ENCODE measurements around the gene LIM2.
A peak's percentile ranks its signal among the peaks of the same experiment; 100 is the strongest.

The LIM2 gene

GRCh38 chr19:51339687-51340656 lies 47.8 kb downstream of the LIM2 start:
- peak; percentile 68 for DNase-seq

- peak; percentile 76 for DNase-seq
Measured at GRCh38 chr19:51339313-51339686, 48.5 kb downstream of the LIM2 start.

DNA sequence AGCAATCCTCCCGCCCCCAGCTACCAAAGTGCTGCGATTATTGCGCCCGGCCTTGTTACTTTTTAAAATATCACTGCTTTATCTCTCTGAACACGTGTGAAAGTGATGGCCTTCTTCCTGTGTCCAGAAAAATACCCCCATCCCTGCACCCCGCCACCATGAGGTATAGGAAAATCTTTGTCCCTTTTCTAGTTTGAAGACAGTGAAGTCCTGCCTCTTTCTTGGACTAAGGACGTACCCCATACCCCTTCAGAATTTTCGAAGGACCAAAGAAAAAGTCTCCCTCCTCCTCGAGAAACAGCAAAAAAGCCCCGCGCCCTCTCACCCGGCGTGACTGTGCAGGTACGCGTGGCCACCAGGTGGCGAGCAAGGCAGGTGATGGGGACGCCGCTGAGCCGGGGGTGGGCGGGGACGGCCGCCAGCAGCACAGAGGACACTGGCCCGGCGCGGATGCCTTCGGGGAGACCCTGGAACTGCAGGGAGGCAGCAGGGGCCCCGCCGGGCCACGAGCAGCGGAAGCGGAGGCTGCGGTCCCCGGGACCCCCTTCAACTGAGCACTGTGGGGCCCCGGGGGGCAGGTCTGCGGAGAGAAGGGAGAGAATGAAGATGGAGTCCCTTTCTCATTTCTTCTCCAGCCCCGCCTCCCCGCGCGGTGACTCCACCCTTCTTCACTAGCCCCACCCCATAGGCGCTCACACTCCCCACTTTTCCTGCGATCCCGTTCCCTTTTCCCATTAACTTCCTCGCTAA lies 49.0 kb downstream of the LIM2 start:
- DNase-seq: peak; percentile 98

DNA sequence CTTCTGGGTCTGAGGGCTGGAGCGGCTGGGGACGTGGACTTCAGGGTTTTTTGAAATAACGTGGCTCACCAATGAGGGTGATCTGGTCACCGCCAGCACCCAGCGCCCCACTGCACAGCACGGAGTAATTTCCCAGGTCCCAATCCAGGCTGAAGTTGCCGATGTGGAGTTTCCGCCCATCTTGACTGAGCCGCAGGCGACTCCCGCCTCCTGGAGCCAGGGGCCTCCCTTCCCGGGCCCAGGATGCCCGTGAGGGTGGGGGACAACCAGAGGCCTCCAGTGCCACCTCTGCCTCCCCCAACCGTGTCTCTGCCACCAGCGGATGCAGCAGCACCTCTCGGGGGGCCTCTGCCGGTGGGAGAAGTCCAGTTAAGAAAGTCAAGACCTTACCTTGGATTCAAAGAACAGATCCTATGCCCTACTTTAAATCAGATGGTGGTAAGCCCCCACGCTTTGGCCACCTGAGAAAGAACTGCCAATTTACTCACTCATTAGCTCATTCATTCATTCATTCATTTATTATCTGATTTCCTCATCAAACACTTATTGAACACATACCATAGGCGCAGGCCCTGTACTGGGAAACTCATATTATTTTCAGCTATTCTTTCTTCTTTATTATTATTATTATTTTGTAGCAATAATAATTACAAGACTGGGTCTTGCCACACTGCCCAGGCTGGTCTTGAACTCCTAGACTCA lies 49.8 kb downstream of the LIM2 start:
- DNase-seq: no peak

DNA sequence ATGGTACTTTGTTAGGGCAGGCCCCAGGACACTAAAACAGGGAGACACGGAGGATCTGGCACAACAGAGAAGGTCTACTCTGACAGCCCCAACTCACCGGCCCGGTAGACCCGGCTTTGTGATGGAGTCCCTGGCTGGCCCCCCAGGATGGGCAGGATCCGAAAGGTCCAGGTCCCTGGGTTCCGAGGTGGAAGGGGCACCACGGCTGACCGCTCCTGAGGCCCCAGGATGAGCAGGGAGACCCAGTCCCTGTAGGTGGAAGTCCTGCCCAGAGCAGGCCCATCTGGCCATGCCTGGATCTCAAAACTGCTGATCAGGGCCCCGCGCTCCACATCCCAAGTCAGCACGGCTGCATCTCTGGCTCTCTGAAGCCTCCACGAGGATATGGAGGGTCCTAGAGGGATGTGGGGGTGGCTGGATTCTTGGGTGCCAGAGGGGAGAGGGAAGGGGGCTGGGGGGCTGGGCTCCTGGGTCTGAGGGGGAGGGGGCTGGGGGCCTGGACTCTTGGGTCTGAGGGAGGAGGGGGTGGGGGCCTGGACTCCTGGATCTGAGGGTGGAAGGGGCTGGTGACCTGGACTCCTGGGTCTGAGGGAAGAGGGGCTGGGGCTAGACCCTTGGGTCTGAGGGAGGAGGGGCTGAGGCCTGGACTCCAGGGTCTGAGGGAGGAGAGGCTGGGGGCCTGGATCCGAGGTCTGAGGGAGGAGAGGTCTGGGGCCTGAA lies 50.5 kb downstream of the LIM2 start:
- DNase-seq: no peak

DNA sequence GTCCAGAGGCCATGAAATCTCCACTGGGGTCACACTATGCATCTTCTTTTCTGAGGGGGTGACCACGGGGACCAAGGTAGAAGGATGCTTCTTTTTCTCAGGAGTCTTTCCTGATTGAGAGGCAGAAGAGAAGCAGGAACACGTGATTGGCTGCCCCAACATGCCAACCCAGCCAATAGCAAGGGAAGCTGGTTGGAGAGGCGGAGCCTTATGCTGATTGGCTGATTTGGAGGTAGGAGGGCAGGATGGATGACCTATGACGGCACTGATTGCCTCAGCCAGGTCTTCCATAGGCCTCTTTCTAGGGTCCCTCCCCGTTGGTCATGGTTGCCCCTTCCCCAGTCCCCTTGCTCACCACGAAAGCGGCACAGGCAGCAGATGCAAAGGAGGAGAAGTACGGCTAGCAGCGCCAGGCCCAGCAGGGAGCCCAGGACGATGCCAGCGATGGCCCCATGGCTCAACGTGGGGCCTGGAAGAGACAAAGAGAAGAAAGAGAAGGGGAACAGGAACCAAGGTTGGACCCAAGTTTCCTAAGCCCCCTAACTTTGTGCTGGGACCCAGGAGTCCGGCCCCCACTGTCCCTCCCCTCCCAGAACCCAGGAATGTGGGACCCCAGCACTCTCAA lies 53.8 kb downstream of the LIM2 start:
- no peak for DNase-seq

DNA sequence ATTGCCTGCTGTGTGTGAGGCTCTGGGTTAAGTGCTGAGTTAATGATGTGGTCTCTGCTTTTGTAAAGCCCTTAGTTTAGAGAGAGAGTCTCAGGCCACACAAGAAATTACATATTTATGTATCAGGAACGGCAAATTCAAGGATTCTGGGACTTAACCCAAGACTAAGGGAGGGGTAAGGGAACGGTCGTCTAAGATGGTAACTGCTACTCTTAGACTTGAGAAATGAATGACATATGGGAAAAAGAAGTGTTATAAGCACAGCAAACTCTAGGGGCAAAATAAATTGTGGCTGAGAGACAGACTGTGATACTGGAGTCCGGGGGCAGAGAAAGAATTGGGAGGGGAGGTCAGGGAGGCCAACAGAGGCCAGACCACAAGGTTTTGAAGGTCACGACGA lies 56.1 kb downstream of the LIM2 start:
- no peak for DNase-seq

DNA sequence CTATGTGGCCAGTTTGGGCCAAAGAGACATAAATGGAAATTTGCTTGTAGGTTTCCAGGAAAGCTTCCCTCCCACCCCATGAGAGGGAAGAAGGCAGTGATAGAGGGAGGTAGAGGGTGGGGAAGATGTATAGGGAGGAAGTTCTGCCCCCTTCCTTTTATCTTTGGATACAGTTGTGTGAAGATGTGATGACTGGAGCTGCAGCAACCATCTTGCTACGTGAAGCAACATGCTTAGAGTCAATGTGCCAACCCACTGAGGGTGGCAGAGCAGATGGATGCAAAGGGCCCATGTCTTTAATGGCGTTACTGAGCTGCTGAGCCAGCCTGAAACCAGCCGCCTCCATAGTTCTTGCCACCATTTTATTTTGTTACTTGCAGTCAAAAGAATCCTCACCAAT lies 56.6 kb downstream of the LIM2 start:
- DNase-seq: no peak

GRCh38 chr19:51330366-51330765 lies 57.4 kb downstream of the LIM2 start:
- no peak for DNase-seq
